Upper lobe of left lung (tissue), 6 donors: Measurements from ENCODE around the gene INPP5E. TPM values are rescaled to one million over a fixed set of nuclear protein-coding genes. Genes with fewer than 3 reads are reported as not detected.

Experiments used
- ATAC-seq, 2 donors: fragments of 200-7000 bp; cut with Tn5 transposase; one replicate each; pipeline ENCODE4 v1.9.1; 2022; ENCODE audit warnings: mild to moderate bottlenecking in 2 of 2, moderate library complexity in 2 of 2; ENCODE audit not compliant: low FRiP score in 2 of 2
- DNase-seq, 2 donors: peaks; one replicate each; pipeline ENCODE4 v3.0.0-alpha.2; 2019 to 2020
- H3K27ac ChIP-seq, 4 donors: fragments of 200-600 bp; sonication (generic); one replicate each; pipeline ENCODE4 v1.5.1; 2016 to 2019
- H3K27me3 ChIP-seq, 4 donors: fragments of 200-600 bp; sonication (generic); one replicate each; pipeline ENCODE4 v1.5.1; 2017 to 2019
- H3K36me3 ChIP-seq, 4 donors: fragments of 200-600 bp; sonication (generic); one replicate each; pipeline ENCODE4 v1.5.1; 2016 to 2019
- H3K4me1 ChIP-seq, 4 donors: fragments of 200-600 bp; sonication (generic); one replicate each; pipeline ENCODE4 v1.5.1; 2018 to 2019
- H3K4me3 ChIP-seq, 4 donors: fragments of 200-600 bp; sonication (generic); one replicate each; pipeline ENCODE4 v1.5.1; 2017 to 2019; ENCODE audit warnings: mild to moderate bottlenecking in 2 of 4, moderate library complexity in 1 of 4
- H3K9me3 ChIP-seq, 4 donors: fragments of 200-600 bp; sonication (generic); one replicate each; pipeline ENCODE4 v1.5.1; 2018 to 2019
- EP300 ChIP-seq, 4 donors: sonication (generic); formaldehyde crosslinking; IDR thresholded peaks; one replicate each; pipeline ENCODE4 v1.5.1; 2017; ENCODE audit warnings: antibody characterized with exemption in 4 of 4, control low read depth in 2 of 4
- POLR2A ChIP-seq, 4 donors: fragments of 450-650 bp; IDR thresholded peaks; one replicate each; pipeline ENCODE4 v1.5.1; 2016 to 2017; ENCODE audit warnings: antibody characterized with exemption in 4 of 4, mild to moderate bottlenecking in 2 of 4
- POLR2AphosphoS5 ChIP-seq, 2 donors: sonication (generic); formaldehyde crosslinking; IDR thresholded peaks; one replicate each; pipeline ENCODE4 v1.5.1; 2017; ENCODE audit warnings: antibody characterized with exemption in 2 of 2
- WGBS, 2 donors: methylation state at CpG; one replicate each; pipeline ENCODE4 v1.1.5; 2017 to 2018; 5-methylcytosine and 5-hydroxymethylcytosine counted together
- total RNA-seq, 6 donors: library from RNA; depleted of rRNA in 4 of 6; stranded (reverse); fragments of >200 nt in 4 of 6; gene quantifications; one replicate each; pipeline versions ENCODE4 v1.1.0 to v1.2.1, GENCODE V29; 2016 to 2021
- TF ChIP-seq, protein P1 (sequence below), 6 experiments: fragments of 450-650 bp in 4 of 6; fragments of 200-600 bp in 2 of 6; sonication (generic) in 2 of 6; IDR thresholded peaks; one replicate each; pipeline ENCODE4 v1.5.1; 2016 to 2019; ENCODE audit warnings: antibody characterized with exemption in 6 of 6
- donor health status: DM: no; HTN: no; CAD: no; lungs with moderate emphysema.
- donor health status: DM: no; HTN: yes; CAD: no; lungs with severe emphysema.

The INPP5E gene
- total RNA-seq, 6 donors from 2014 or later = 9.1 to 43.0 (median 14.1) TPM

DNA sequence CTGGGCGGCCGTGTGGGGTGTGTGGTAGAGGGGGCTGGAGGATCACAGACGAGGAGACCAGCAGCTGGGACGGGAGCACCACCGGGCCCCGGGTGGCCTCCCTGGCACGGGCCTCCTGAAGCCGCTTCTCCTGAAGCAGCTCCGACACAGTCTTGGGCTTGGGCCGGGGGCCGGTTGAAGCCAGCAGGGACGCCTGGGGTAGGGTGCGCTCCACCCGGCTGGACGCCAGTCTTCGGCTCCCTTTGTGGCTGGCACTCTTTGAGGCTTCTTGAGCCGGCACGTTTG is 60.7 kb downstream of the INPP5E start:
- WGBS, 2 donors = 82 to 88% methylated on average over 6 to 18 of the region's 18 CpGs
- H3K27me3 ChIP-seq = no peaks in the 10 kb centered on the region
- no peak overlapping the region for H3K27ac ChIP-seq
- TF ChIP-seq, protein P1, sequence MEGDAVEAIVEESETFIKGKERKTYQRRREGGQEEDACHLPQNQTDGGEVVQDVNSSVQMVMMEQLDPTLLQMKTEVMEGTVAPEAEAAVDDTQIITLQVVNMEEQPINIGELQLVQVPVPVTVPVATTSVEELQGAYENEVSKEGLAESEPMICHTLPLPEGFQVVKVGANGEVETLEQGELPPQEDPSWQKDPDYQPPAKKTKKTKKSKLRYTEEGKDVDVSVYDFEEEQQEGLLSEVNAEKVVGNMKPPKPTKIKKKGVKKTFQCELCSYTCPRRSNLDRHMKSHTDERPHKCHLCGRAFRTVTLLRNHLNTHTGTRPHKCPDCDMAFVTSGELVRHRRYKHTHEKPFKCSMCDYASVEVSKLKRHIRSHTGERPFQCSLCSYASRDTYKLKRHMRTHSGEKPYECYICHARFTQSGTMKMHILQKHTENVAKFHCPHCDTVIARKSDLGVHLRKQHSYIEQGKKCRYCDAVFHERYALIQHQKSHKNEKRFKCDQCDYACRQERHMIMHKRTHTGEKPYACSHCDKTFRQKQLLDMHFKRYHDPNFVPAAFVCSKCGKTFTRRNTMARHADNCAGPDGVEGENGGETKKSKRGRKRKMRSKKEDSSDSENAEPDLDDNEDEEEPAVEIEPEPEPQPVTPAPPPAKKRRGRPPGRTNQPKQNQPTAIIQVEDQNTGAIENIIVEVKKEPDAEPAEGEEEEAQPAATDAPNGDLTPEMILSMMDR (IDR thresholded peaks at IDR 0.05) = no peak
- no peak for TF ChIP-seq POLR2A (IDR thresholded peaks at IDR 0.05)
- TF ChIP-seq POLR2AphosphoS5 (IDR thresholded peaks at IDR 0.05) = no peak
- no peak for TF ChIP-seq EP300 (IDR thresholded peaks at IDR 0.05)
- ATAC-seq (no peak), DNase-seq (no peak)
- no peaks in the 10 kb centered on the region for H3K9me3 ChIP-seq
- H3K4me3 ChIP-seq = no peak overlapping the region
- peaks cover 0 to 57% (median 48%) of the 10 kb centered on the region in 4 donors for H3K36me3 ChIP-seq
- H3K4me1 ChIP-seq = no peaks in the 10 kb centered on the region

Other genes with a start within 250 kb of the INPP5E start
- gene LHX3, start 234.7 kb downstream of the INPP5E start, total RNA-seq = under 1 TPM in 1 of 6 donors, not detected in 5; 0.20 TPM
- 10 to 100 TPM in 3 of 6 donors, 1 to 10 TPM in 3; 6.9 to 14.8 (median 10.1) TPM for gene QSOX2, start 194.0 kb downstream of the INPP5E start, total RNA-seq
- 10 to 100 TPM in 3 of 6 donors, 1 to 10 TPM in 2, under 1 TPM in 1; 0.17 to 22.3 (median 10.0) TPM for gene CCDC187, start 135.8 kb downstream of the INPP5E start, total RNA-seq
- gene GPSM1, start 112.3 kb downstream of the INPP5E start, total RNA-seq = 10 to 100 TPM; 10.0 to 78.6 (median 24.2) TPM
- gene DNLZ, start 76.1 kb downstream of the INPP5E start, total RNA-seq = 10 to 100 TPM in 5 of 6 donors, 1 to 10 TPM in 1; 5.2 to 35.9 (median 19.4) TPM
- gene CARD9, start 66.2 kb downstream of the INPP5E start, total RNA-seq = 10 to 100 TPM in 5 of 6 donors, 1 to 10 TPM in 1; 3.5 to 30.4 (median 16.8) TPM
- gene SNAPC4, start 39.7 kb downstream of the INPP5E start, total RNA-seq = 10 to 100 TPM in 3 of 6 donors, 1 to 10 TPM in 3; 7.8 to 35.6 (median 13.2) TPM
- gene ENTR1, start 29.2 kb downstream of the INPP5E start, total RNA-seq = 100 to 1,000 TPM in 1 of 6 donors, 10 to 100 TPM in 5; 29.6 to 128 (median 40.0) TPM
- gene PMPCA, start 29.2 kb downstream of the INPP5E start, total RNA-seq = 10 to 100 TPM; 30.4 to 48.2 (median 41.0) TPM
- 10 to 100 TPM; 64.1 to 89.1 (median 72.1) TPM for gene SEC16A, start 43.2 kb upstream of the INPP5E start, total RNA-seq
- gene NOTCH1, start 106.2 kb upstream of the INPP5E start, total RNA-seq = 100 to 1,000 TPM in 4 of 6 donors, 10 to 100 TPM in 2; 49.6 to 175 (median 110) TPM
- 100 to 1,000 TPM in 5 of 6 donors, 10 to 100 TPM in 1; 77.9 to 321 (median 165) TPM for gene EGFL7, start 223.1 kb upstream of the INPP5E start, total RNA-seq
- gene AGPAT2, start 247.6 kb upstream of the INPP5E start, total RNA-seq = 100 to 1,000 TPM in 5 of 6 donors, 10 to 100 TPM in 1; 70.2 to 242 (median 140) TPM